IMR-90 (cell line): ENCODE measurements around the gene SH2D5. TPM values are rescaled to one million over a fixed set of nuclear protein-coding genes. Genes with fewer than 3 reads are reported as not detected.
A peak's percentile ranks its signal among the peaks of the same experiment; 100 is the strongest.

Source experiments
- ATAC-seq: fragments of 200-7000 bp; cut with Tn5 transposase; 2 replicates; pipeline ENCODE4 v1.9.1; 2020; ENCODE audit warnings: low read depth, mild to moderate bottlenecking, moderate library complexity
- BruUV-seq: library from RNA; stranded (reverse); fragments of 400-500 nt; replicated peaks from 2 replicates; lab custom pipeline; 2021; lab: Mats Ljungman, UMichigan
- CTCF ChIA-PET: fragments of 300-600 bp; formaldehyde crosslinking; extraction: SDS; loops from one replicate; lab custom pipeline; 2021; ENCODE audit warnings: antibody characterized with exemption; lab: Yijun Ruan, JAX
- POLR2A ChIA-PET: fragments of 300-600 bp; sonication (Branson Sonifier 250); formaldehyde crosslinking; loops from one replicate; lab custom pipeline; 2022; ENCODE audit warnings: antibody characterized with exemption; ENCODE audit not compliant: unreplicated experiment; lab: Charles Lee
- DNase-seq: peaks from one replicate; pipeline ENCODE4 v3.0.0; 2013
- H2AFZ ChIP-seq: replicated peaks from 2 replicates; pipeline ENCODE3; 2013; ENCODE audit warnings: low read length, mild to moderate bottlenecking; ENCODE audit not compliant: poor library complexity
- H2AK5ac ChIP-seq: 2 replicates; pipeline ENCODE4 v1.6.1; 2013; ENCODE audit warnings: low read depth, low read length, inconsistent platforms
- H2AK9ac ChIP-seq: replicated peaks from 2 replicates; pipeline ENCODE3; 2013; ENCODE audit warnings: mild to moderate bottlenecking, low read depth, low read length, moderate library complexity; ENCODE audit not compliant: poor library complexity
- H2BK120ac ChIP-seq: 2 replicates; pipeline ENCODE4 v1.6.1; 2013; ENCODE audit warnings: low read depth, low read length, inconsistent platforms
- H2BK15ac ChIP-seq: 3 replicates; pipeline ENCODE4 v1.6.1; 2013; ENCODE audit warnings: low read depth, low read length, inconsistent platforms
- H2BK20ac ChIP-seq: 2 replicates; pipeline ENCODE4 v1.6.1; 2013; ENCODE audit warnings: low read depth, mild to moderate bottlenecking, inconsistent platforms, low read length, moderate library complexity
- H2BK5ac ChIP-seq: 2 replicates; pipeline ENCODE4 v1.6.1; 2013; ENCODE audit warnings: mild to moderate bottlenecking, low read depth, low read length, inconsistent platforms; ENCODE audit not compliant: poor library complexity, severe bottlenecking
- H3K14ac ChIP-seq: replicated peaks from 2 replicates; pipeline ENCODE4 v1.6.1; 2013; ENCODE audit warnings: low read depth, low read length, inconsistent platforms
- H3K18ac ChIP-seq: 2 replicates; pipeline ENCODE4 v1.6.1; 2013; ENCODE audit warnings: low read depth, low read length, control low read depth
- H3K23ac ChIP-seq: 2 replicates; pipeline ENCODE4 v1.6.1; 2013; ENCODE audit warnings: low read depth, low read length, inconsistent platforms
- H3K27ac ChIP-seq: 2 replicates; pipeline ENCODE4 v1.5.1; 2013; ENCODE audit warnings: mild to moderate bottlenecking, control low read depth, low read length; ENCODE audit not compliant: insufficient read depth
- H3K27me3 ChIP-seq: 2 replicates; pipeline ENCODE4 v1.6.1; 2013; ENCODE audit warnings: low read length; ENCODE audit not compliant: control insufficient read depth, insufficient read depth
- H3K36me3 ChIP-seq: 2 replicates; pipeline ENCODE4 v1.6.1; 2013; ENCODE audit warnings: low read length, mixed read lengths; ENCODE audit not compliant: control insufficient read depth, insufficient read depth
- H3K4ac ChIP-seq: 2 replicates; pipeline ENCODE4 v1.6.1; 2013; ENCODE audit warnings: low read depth, low read length, inconsistent platforms
- H3K4me1 ChIP-seq: 2 replicates; pipeline ENCODE4 v1.6.1; 2013; ENCODE audit warnings: low read length, mixed read lengths; ENCODE audit not compliant: control insufficient read depth, insufficient read depth
- H3K4me2 ChIP-seq: 2 replicates; pipeline ENCODE4 v1.6.1; 2013; ENCODE audit warnings: low read depth, mild to moderate bottlenecking, control low read depth, low read length, moderate library complexity
- H3K4me3 ChIP-seq: 2 replicates; pipeline ENCODE4 v1.5.1; 2013; ENCODE audit warnings: low read depth, mild to moderate bottlenecking, control low read depth, low read length, moderate library complexity; ENCODE audit not compliant: insufficient read depth
- H3K56ac ChIP-seq: 2 replicates; pipeline ENCODE4 v1.6.1; 2013; ENCODE audit warnings: low read length, inconsistent platforms; ENCODE audit not compliant: insufficient read depth; ENCODE audit errors: extremely low read depth
- H3K79me1 ChIP-seq, 2 experiments: 2 replicates each; pipeline ENCODE4 v1.6.1; 2013; ENCODE audit warnings: low read length in 2 of 2, inconsistent platforms in 1 of 2, low read depth in 1 of 2
- H3K9ac ChIP-seq: 2 replicates; pipeline ENCODE4 v1.6.1; 2013; ENCODE audit warnings: low read depth, low read length, control low read depth
- H3K9me1 ChIP-seq: 2 replicates; pipeline ENCODE4 v1.6.1; 2013; ENCODE audit warnings: low read length, inconsistent platforms; ENCODE audit not compliant: insufficient read depth
- H3K9me3 ChIP-seq: 2 replicates; pipeline ENCODE4 v1.6.1; 2013; ENCODE audit warnings: low read length; ENCODE audit not compliant: control insufficient read depth, insufficient read depth
- H4K20me1 ChIP-seq: 2 replicates; pipeline ENCODE4 v1.6.1; 2013; ENCODE audit warnings: low read length, inconsistent platforms; ENCODE audit not compliant: insufficient read depth
- H4K5ac ChIP-seq: 2 replicates; pipeline ENCODE4 v1.6.1; 2013; ENCODE audit warnings: mild to moderate bottlenecking, low read depth, low read length, control low read depth
- H4K8ac ChIP-seq, 2 experiments: 2 replicates each; pipeline ENCODE4 v1.6.1; 2013; ENCODE audit warnings: low read depth in 2 of 2, low read length in 2 of 2, control low read depth in 1 of 2, inconsistent platforms in 1 of 2
- H4K91ac ChIP-seq: 2 replicates; pipeline ENCODE4 v1.6.1; 2013; ENCODE audit warnings: low read depth, low read length, inconsistent platforms; ENCODE audit not compliant: insufficient read depth
- BHLHE40 ChIP-seq: fragments of 150-350 bp; IDR thresholded peaks from 2 replicates; pipeline ENCODE4 v1.6.1; 2016; ENCODE audit warnings: mild to moderate bottlenecking, low read depth, low read length
- CEBPB ChIP-seq: IDR thresholded peaks from 2 replicates; pipeline ENCODE4 v1.6.1; 2012; ENCODE audit warnings: low read depth, low read length, improper control_type of control experiment
- CHD1 ChIP-seq: IDR thresholded peaks from 2 replicates; pipeline ENCODE4 v1.6.1; 2012; ENCODE audit warnings: low read depth, low read length, improper control_type of control experiment
- ELK1 ChIP-seq: fragments of 150-350 bp; IDR thresholded peaks from 2 replicates; pipeline ENCODE4 v1.6.1; 2016; ENCODE audit warnings: low read depth, mild to moderate bottlenecking, low read length, moderate library complexity, borderline replicate concordance
- FOS ChIP-seq: fragments of 150-350 bp; IDR thresholded peaks from 2 replicates; pipeline ENCODE4 v1.6.1; 2016; ENCODE audit warnings: low read depth, low read length
- MAFK ChIP-seq: IDR thresholded peaks from 2 replicates; pipeline ENCODE4 v1.6.1; 2012; ENCODE audit warnings: low read depth, low read length, improper control_type of control experiment
- MAZ ChIP-seq: IDR thresholded peaks from 2 replicates; pipeline ENCODE4 v1.6.1; 2012; ENCODE audit warnings: low read depth, mild to moderate bottlenecking, low read length, improper control_type of control experiment, moderate library complexity, borderline replicate concordance
- MXI1 ChIP-seq: IDR thresholded peaks from 2 replicates; pipeline ENCODE4 v1.6.1; 2012; ENCODE audit warnings: low read depth, mild to moderate bottlenecking, low read length, moderate library complexity, borderline replicate concordance
- RAD21 ChIP-seq: IDR thresholded peaks from 2 replicates; pipeline ENCODE4 v1.6.1; 2012; ENCODE audit warnings: low read length, improper control_type of control experiment
- RFX5 ChIP-seq: IDR thresholded peaks from 2 replicates; pipeline ENCODE4 v1.8.0; 2012; ENCODE audit warnings: low read depth, mild to moderate bottlenecking, low read length, moderate library complexity
- SMC3 ChIP-seq: fragments of 150-350 bp; IDR thresholded peaks from 2 replicates; pipeline ENCODE4 v1.6.1; 2016; ENCODE audit warnings: low read depth, mild to moderate bottlenecking, antibody characterized with exemption, low read length, moderate library complexity
- WGBS, 2 experiments: methylation state at CpG; one replicate each; pipeline versions ENCODE4 v1.1.5 to v1.1.7; 2013; ENCODE audit warnings: missing lambda C conversion rate in 2 of 2; ENCODE audit not compliant: insufficient read length in 1 of 2; ENCODE audit errors: extremely low coverage in 2 of 2; 5-methylcytosine and 5-hydroxymethylcytosine counted together
- dilution Hi-C: fragments of 300-500 bp; cut with HindIII; formaldehyde crosslinking; loops from one replicate; pipeline ENCODE4 v1.14.3; 2018; ENCODE audit warnings: low sequenced_read_pairs; ENCODE audit not compliant: unreplicated experiment
- in situ Hi-C: fragments of 300-500 bp; cut with MboI; formaldehyde crosslinking; loops from 3 replicates; pipeline ENCODE4 v1.14.3; 2019; ENCODE audit warnings: low sequenced_read_pairs, inconsistent platforms, mixed read lengths
- intact Hi-C: fragments of 100-400 bp; cut with micrococcal nuclease; formaldehyde crosslinking; loops from 2 replicates; pipeline ENCODE4 v1.10.0; 2022
- polyA plus RNA-seq, 3 experiments: library from polyadenylated mRNA; depleted of rRNA; stranded (reverse); fragments of >200 nt; gene quantifications; 2 replicates each; pipeline ENCODE4 v1.2.3, GENCODE V29; 2012; ENCODE audit warnings: low replicate concordance in 1 of 3
- total RNA-seq: library from RNA; depleted of rRNA; stranded (reverse); fragments of >200 nt; gene quantifications from 2 replicates; pipeline ENCODE4 v1.2.3, GENCODE V29; 2012
- TF ChIP-seq, protein P1 (sequence below): fragments of 150-350 bp; IDR thresholded peaks from 2 replicates; pipeline ENCODE4 v1.6.1; 2017; ENCODE audit warnings: mild to moderate bottlenecking, antibody characterized with exemption, low read length, low read depth
- TF ChIP-seq, protein P2 (sequence below): conservative IDR thresholded peaks from 2 replicates; pipeline ENCODE4 v1.5.1; 2012; ENCODE audit warnings: mild to moderate bottlenecking, low read depth, low read length, improper control_type of control experiment

SH2D5 gene
- total and polyA plus RNA-seq, 2 of the 4 experiments (the other 2 are of a cell fraction) = 7.2 to 14.4 TPM

GRCh38 chr1:20702416-20702815 is 30.1 kb downstream of the SH2D5 start:
- no peaks in the 10 kb centered on the region for H3K9me3 ChIP-seq
- no peak overlapping the region; the same call in 1 of the 2 replicates for H3K4ac ChIP-seq
- peaks cover 14% of the 10 kb centered on the region for H3K9me1 ChIP-seq
- no peak overlapping the region for H3K56ac ChIP-seq
- DNase-seq = peak; percentile 39
- H3K4me3 ChIP-seq = no peak overlapping the region
- peak overlapping the region; percentile 6 for H2AK9ac ChIP-seq
- no peak overlapping the region for H4K8ac ChIP-seq
- peak overlapping the region; percentile 39 for H2AFZ ChIP-seq
- peak overlapping the region; percentile 1; the same call in 1 of the 2 replicates for H2BK120ac ChIP-seq
- no peak overlapping the region for H3K18ac ChIP-seq
- H3K4me2 ChIP-seq = no peak overlapping the region
- H4K20me1 ChIP-seq = no peaks in the 10 kb centered on the region; the same call in 1 of the 2 replicates
- H3K9ac ChIP-seq = no peak overlapping the region
- H4K5ac ChIP-seq = no peak overlapping the region
- no peaks in the 10 kb centered on the region for H3K27me3 ChIP-seq
- H4K91ac ChIP-seq = no peak overlapping the region
- H2AK5ac ChIP-seq = peak overlapping the region; percentile 81
- H3K23ac ChIP-seq = no peak overlapping the region
- POLR2A ChIA-PET = no interaction called here
- H2BK15ac ChIP-seq = peak overlapping the region; percentile 5; the same call in 1 of the 3 replicates
- peaks cover 7 to 18% of the 10 kb centered on the region in 2 experiments for H3K79me1 ChIP-seq
- dilution Hi-C loops = no loop called here
- BruUV-seq = no TSS peak
- CTCF ChIA-PET = no interaction called here
- in situ Hi-C loops = no loop called here
- no peak overlapping the region for H2BK5ac ChIP-seq
- no peak overlapping the region for H3K27ac ChIP-seq
- TF ChIP-seq RAD21 (peak; percentile 48), CHD1 (no peak), RFX5 (no peak), CEBPB (no peak), ELK1 (no peak), BHLHE40 (no peak), MAZ (no peak), MXI1 (no peak), MAFK (no peak), FOS (no peak), SMC3 (peak; percentile 45)
- TF ChIP-seq, protein P1, sequence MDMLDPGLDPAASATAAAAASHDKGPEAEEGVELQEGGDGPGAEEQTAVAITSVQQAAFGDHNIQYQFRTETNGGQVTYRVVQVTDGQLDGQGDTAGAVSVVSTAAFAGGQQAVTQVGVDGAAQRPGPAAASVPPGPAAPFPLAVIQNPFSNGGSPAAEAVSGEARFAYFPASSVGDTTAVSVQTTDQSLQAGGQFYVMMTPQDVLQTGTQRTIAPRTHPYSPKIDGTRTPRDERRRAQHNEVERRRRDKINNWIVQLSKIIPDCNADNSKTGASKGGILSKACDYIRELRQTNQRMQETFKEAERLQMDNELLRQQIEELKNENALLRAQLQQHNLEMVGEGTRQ = no peak
- TF ChIP-seq, protein P2, sequence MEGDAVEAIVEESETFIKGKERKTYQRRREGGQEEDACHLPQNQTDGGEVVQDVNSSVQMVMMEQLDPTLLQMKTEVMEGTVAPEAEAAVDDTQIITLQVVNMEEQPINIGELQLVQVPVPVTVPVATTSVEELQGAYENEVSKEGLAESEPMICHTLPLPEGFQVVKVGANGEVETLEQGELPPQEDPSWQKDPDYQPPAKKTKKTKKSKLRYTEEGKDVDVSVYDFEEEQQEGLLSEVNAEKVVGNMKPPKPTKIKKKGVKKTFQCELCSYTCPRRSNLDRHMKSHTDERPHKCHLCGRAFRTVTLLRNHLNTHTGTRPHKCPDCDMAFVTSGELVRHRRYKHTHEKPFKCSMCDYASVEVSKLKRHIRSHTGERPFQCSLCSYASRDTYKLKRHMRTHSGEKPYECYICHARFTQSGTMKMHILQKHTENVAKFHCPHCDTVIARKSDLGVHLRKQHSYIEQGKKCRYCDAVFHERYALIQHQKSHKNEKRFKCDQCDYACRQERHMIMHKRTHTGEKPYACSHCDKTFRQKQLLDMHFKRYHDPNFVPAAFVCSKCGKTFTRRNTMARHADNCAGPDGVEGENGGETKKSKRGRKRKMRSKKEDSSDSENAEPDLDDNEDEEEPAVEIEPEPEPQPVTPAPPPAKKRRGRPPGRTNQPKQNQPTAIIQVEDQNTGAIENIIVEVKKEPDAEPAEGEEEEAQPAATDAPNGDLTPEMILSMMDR = peak; percentile 48
- no peak overlapping the region for H2BK20ac ChIP-seq
- H3K36me3 ChIP-seq = no peaks in the 10 kb centered on the region
- 60% methylated on average over 1 of the region's 1 CpG; no CpG with 5 or more reads in 1 of the 2 experiments for WGBS, 2 experiments
- peaks cover 12% of the 10 kb centered on the region for H3K4me1 ChIP-seq
- ATAC-seq = peak; percentile 64; the same call in 1 of the 2 replicates
- intact Hi-C loops = no loop called here
- no peak overlapping the region for H3K14ac ChIP-seq
